Measurements from ENCODE around the gene KMT2D.

- TF ChIP-seq POLR2A (IDR thresholded peaks at IDR 0.05) (no peak), CTCF (IDR thresholded peaks at IDR 0.05) (no peak)
Observed at GRCh38 chr12:49066120-49066519, 5.5 kb upstream of the KMT2D start.
